ENCODE measurements around the gene ATP1A1. TPM values are rescaled to one million over a fixed set of nuclear protein-coding genes. Genes with fewer than 3 reads are reported as not detected.

Gene ATP1A1
- total RNA-seq, 1 donor, result 122 TPM

- Histone ChIP-seq H3K4me3 (ENCODE audit: insufficient read depth, low read length) (no peak overlapping the region), H3K27me3 (ENCODE audit: insufficient read depth, low read length) (no peaks in the 10 kb centered on the region), H3K4me1 (ENCODE audit: insufficient read depth, low read length) (no peaks in the 10 kb centered on the region), H3K27ac (ENCODE audit: low read depth, low read length) (no peak overlapping the region), H3K4me2 (ENCODE audit: insufficient read depth, low read length) (no peak overlapping the region), H3K36me3 (ENCODE audit: insufficient read depth, low read length) (no peaks in the 10 kb centered on the region), H4K20me1 (ENCODE audit: insufficient read depth, low read length) (no peaks in the 10 kb centered on the region), H3K79me2 (ENCODE audit: insufficient read depth, low read length) (no peaks in the 10 kb centered on the region), H3K9me3 (ENCODE audit: low read depth, low read length) (no peaks in the 10 kb centered on the region), H2AFZ (ENCODE audit: low read length) (no peak overlapping the region)
- DNase-seq (ENCODE audit: insufficient read length, low spot score, missing footprints), result no peak
- TF ChIP-seq, protein P1, sequence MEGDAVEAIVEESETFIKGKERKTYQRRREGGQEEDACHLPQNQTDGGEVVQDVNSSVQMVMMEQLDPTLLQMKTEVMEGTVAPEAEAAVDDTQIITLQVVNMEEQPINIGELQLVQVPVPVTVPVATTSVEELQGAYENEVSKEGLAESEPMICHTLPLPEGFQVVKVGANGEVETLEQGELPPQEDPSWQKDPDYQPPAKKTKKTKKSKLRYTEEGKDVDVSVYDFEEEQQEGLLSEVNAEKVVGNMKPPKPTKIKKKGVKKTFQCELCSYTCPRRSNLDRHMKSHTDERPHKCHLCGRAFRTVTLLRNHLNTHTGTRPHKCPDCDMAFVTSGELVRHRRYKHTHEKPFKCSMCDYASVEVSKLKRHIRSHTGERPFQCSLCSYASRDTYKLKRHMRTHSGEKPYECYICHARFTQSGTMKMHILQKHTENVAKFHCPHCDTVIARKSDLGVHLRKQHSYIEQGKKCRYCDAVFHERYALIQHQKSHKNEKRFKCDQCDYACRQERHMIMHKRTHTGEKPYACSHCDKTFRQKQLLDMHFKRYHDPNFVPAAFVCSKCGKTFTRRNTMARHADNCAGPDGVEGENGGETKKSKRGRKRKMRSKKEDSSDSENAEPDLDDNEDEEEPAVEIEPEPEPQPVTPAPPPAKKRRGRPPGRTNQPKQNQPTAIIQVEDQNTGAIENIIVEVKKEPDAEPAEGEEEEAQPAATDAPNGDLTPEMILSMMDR (IDR thresholded peaks at IDR 0.05; ENCODE audit: extremely low read depth, low read depth, low read length), result no peak
Measured at GRCh38 chr1:116333171-116334014, 39.7 kb upstream of the ATP1A1 start.

- Histone ChIP-seq H3K4me1 (ENCODE audit: insufficient read depth, low read length) (no peaks in the 10 kb centered on the region), H4K20me1 (ENCODE audit: insufficient read depth, low read length) (no peaks in the 10 kb centered on the region), H3K27me3 (ENCODE audit: insufficient read depth, low read length) (no peaks in the 10 kb centered on the region), H3K27ac (ENCODE audit: low read depth, low read length) (no peak overlapping the region), H3K4me2 (ENCODE audit: insufficient read depth, low read length) (no peak overlapping the region), H3K79me2 (ENCODE audit: insufficient read depth, low read length) (no peaks in the 10 kb centered on the region), H3K9me3 (ENCODE audit: low read depth, low read length) (no peaks in the 10 kb centered on the region), H3K36me3 (ENCODE audit: insufficient read depth, low read length) (no peaks in the 10 kb centered on the region), H3K4me3 (ENCODE audit: insufficient read depth, low read length) (no peak overlapping the region), H2AFZ (ENCODE audit: low read length) (no peak overlapping the region)
- TF ChIP-seq, protein P1 (IDR thresholded peaks at IDR 0.05; ENCODE audit: extremely low read depth, low read depth, low read length), result no peak
- DNase-seq (ENCODE audit: insufficient read length, low spot score, missing footprints), result no peak
Measured at GRCh38 chr1:116334015-116334547, 39.0 kb upstream of the ATP1A1 start.

DNA sequence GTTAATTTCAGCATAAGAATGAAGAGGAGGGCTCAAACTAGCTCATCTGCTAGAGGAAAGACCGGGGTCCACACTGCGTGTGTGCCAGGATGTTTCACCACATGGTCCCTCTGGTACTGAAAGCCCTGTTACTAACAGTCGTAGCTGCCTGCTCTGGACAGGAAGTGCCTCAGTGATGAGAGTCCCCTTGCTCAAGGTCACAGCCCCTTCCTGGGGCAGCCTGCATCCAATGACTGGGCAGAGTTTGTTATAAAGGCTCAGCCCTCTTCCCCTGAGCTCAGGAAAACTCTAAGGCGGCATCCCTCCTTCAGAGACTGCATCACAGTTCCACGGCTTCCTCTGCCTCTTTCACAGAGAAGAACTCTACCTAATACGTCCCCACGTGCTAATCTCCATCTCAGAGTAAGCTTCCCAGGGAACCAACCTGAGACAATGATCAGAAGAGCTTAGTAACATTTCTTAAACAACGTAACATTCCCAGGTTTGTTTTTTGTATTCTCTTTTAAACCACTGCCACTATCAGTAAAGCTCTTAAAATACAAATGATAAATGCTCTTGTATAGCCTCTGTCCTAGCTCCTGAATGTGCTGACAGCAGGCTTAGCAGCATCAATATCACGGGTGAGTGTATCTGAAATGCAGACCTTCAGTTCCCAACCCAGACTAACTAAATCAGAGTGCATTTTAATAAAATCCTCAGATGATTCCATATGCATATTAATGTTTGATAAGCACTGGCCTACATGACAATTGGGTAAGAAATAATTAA is 38.0 kb upstream of the ATP1A1 start:
- no peak overlapping the region for H3K4me2 ChIP-seq (ENCODE audit: insufficient read depth, low read length)
- H3K27ac ChIP-seq (ENCODE audit: low read depth, low read length), result no peak overlapping the region
- DNase-seq (ENCODE audit: insufficient read length, low spot score, missing footprints), result no peak
- TF ChIP-seq, protein P1 (IDR thresholded peaks at IDR 0.05; ENCODE audit: extremely low read depth, low read depth, low read length), result no peak
- H3K4me1 ChIP-seq (ENCODE audit: insufficient read depth, low read length), result no peaks in the 10 kb centered on the region
- H3K36me3 ChIP-seq (ENCODE audit: insufficient read depth, low read length), result no peaks in the 10 kb centered on the region
- H3K9me3 ChIP-seq (ENCODE audit: low read depth, low read length), result no peaks in the 10 kb centered on the region
- no peaks in the 10 kb centered on the region for H3K27me3 ChIP-seq (ENCODE audit: insufficient read depth, low read length)
- peak overlapping the region; percentile 31 for H2AFZ ChIP-seq (ENCODE audit: low read length)
- H4K20me1 ChIP-seq (ENCODE audit: insufficient read depth, low read length), result no peaks in the 10 kb centered on the region
- no peaks in the 10 kb centered on the region for H3K79me2 ChIP-seq (ENCODE audit: insufficient read depth, low read length)
- H3K4me3 ChIP-seq (ENCODE audit: insufficient read depth, low read length), result no peak overlapping the region

Measured in osteoblast (primary cell).